ENCODE results near the gene ITPRIPL2.
A peak's percentile ranks its signal among the peaks of the same experiment; 100 is the strongest.

ITPRIPL2 gene

GRCh38 chr16:19123535-19124178, 9.9 kb downstream of the ITPRIPL2 start:
- no peak for DNase-seq

GRCh38 chr16:19126300-19126699, 12.5 kb downstream of the ITPRIPL2 start:
- DNase-seq = no peak

- DNase-seq = no peak
These were observed 13.4 kb downstream of the ITPRIPL2 start for GRCh38 chr16:19127205-19127604.

DNA sequence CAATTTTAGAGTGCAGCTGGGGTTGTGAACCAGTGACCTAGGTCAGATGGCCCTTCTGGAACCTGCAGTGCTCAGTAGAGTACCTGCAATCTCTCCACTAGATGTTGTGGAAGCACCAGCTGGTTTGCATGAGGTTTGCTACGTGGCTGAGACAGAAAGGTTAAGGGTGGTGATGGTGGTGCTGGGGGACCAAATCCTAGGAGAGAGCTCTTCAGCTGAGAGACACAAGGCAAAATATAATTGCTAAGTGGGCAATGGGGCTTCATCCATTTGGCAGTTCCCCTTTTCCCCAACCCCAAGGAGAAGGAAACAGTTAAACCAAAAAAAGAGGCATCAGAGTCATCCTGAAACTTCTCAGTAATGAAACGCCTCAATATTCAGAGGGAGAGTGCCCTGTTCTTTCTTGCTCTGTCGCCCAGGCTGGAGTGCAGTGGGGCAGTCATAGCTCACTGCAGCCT, 13.9 kb downstream of the ITPRIPL2 start:
- DNase-seq = no peak

DNA sequence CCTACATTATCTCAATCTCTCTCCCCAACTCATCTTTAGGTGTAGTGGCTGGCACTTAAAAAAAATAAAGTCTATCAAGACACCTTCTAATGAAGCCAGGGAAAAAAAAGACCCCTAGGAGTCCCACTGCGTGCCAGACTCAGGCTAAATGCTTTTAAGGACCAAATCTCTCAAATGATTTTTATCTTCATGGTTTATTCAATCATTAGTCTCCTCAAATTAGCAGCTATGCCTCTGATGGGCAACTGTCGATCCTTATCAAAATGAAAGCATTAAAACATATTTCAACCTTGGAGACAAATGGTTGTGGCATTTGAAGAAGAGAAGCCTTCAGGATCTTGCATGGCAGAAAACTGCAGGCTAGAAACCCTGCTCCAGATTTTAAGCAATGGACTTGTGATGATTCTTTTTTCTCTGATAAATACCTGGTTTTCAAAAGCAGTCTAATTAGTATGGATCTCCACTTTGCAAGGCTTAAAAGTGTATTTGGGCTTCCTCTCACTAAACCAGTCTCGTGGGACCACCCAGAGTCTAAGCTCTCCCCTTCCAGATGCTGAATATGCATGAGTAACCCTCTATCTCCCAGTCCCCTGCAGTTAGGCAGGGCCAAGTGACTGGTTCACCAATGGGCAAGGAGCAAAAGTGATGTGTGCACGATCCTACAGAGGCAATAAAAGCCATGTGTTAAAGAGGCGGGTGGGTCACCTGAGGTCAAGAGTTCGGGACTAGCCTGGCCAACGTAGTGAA, 14.9 kb downstream of the ITPRIPL2 start:
- DNase-seq = peak; percentile 71 to 72

GRCh38 chr16:19130385-19130784, 16.6 kb downstream of the ITPRIPL2 start:
- no peak for DNase-seq

- DNase-seq = peak; percentile 59 to 78
These were observed 17.4 kb downstream of the ITPRIPL2 start for GRCh38 chr16:19130852-19131824.

DNA sequence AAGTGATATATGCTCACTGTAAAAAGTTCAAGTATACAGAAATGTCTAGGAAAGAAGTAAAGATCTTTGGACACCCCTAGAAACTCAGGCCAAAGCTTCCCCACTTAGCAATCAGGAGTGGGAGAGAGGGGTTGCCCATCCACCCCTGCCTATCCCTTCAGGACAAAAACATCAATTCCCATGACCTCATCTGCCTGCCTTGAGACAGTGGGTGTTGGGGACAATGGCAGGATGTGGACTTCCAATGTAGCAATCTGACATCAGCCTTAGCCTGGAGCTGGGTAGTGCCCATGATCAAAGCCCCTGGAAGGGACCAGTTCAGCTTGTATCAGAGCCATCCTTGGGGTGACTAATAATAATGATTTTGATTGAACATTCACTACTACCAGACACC, 18.1 kb downstream of the ITPRIPL2 start:
- DNase-seq = no peak

DNA sequence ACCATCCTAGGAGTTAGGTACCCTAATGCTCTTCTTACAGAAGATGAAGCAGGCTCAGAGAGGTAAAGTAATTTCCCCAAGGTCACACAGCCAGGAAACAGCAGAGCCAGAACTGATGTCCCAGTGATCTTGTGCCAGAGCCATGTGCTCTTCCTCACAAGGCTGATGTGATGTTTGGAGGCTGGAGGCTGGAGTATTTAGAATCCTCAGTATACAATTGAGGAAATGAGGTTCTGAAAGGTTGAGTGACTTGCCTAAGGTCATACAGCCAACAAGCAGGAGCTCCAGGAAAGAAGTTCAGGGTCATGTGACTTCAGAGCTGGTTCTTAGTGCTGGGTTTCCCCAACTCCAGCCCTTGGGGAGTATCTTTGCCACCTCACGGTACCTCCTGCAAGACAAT, 18.5 kb downstream of the ITPRIPL2 start:
- no peak for DNase-seq

DNA sequence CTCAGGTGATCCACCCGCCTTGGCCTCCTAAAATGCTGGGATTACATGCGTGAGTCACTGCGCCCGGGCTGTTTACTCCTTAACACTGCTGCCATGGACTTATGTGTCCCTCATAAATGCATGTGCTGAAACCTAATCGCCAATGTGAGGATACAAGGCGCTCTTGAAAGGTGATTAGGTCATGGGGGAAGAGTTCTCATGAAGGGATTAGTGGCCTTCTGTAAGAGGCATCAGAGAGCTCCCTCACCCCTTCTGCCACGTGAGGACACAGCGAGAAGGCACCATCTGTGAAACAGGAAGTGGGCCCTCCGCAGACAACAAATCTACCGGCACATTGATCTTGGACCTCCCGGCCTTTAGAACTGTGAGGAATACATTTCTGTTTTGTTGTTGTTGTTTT, 19.1 kb downstream of the ITPRIPL2 start:
- DNase-seq = peak; percentile 95 to 99

DNA sequence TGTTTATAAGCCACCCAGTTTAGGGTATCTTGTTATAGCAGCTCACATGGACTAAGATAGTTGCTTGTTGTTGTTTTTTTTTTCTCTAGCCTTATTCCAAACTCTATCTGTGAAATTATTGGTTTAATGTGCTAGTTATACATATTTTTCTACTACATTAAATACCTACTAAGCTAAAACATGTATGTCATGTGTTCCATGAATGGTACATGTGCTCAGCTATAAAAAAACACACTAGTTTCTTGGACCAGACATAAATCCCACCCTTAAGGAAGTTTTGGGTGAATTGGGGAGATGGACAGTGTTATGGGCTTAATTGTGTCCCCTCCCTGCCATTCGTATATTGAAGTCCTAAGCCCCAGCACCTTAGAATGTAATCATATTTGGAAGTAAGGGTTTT, 19.8 kb downstream of the ITPRIPL2 start:
- no peak for DNase-seq

- peak in 1 of 2 experiments; percentile 8 for DNase-seq
These were observed 21.6 kb downstream of the ITPRIPL2 start for GRCh38 chr16:19135201-19135842.

GRCh38 chr16:19135896-19136438, 22.2 kb downstream of the ITPRIPL2 start:
- no peak for DNase-seq

DNA sequence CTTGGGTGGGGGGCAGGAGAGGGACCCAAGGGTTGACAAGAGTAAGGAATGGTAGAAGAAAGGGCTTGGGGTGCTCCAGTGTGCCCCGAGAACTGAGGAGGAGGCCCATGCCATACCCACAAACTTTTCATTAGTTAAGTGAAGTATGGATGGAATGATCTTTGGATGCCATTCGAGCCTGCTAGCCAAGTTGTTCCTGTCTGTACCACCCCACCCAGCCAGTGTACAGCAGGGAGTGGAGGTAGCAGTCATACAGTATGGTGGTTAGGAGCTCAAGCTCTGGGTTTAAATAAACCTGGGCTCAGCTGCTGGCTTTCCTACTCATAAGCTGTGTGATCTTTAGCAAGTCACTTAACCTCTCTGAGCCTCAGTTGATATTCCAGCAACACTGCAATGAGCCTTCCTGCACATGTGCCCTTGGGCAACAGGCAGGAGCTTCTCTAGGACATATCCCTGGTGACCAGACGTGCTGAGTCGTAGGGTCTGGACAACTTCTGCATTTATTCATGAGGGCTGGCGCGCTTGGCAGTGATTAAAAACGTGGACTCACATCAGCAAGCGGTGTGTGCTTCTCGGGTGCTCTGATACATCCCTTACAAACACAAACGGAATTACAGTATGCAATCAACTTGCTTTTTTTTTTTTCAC, 22.9 kb downstream of the ITPRIPL2 start:
- no peak for DNase-seq

DNA sequence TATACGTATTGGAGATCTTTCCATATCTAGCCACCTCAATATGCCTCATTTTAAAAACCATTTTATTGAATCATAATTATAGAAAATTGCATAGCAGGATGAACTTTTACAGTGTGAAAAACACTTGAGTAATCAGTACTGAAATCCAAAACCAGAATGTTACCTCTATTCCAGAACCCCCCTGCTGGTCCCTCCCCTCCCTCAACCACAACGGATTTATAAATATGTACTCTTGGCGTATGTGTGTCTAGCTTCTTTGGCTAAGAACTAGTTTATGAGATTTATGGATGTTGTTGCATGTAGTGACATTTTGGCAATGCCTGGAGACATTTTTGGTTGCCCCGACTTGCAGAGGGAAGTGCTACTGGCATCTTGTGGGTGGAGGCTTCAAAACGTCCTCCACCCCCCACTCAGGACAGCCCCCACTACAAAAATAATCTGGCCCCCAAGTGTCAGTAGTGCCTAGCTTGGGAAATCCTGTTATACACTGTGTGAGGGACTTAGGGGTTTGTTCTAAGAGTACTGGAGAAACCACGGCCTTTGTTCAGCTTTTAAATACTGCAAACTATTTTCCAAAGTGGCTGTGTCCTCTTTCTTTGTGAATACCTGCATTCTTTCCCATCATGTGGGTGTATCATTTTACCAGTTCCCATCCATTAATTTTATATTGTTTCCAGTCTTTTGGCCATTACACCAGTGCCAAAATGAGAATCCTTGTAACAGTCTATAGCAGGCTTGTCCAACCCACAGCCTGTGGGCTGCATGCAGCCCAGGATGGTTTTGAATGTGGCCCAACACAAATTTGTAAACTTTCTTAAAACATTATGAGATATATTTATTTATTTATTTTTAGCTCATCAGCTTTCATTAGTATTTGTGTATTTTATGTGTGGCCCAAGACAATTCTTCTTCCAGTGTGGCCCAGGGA, 23.7 kb downstream of the ITPRIPL2 start:
- DNase-seq = no peak

GRCh38 chr16:19138601-19139000, 24.8 kb downstream of the ITPRIPL2 start:
- DNase-seq = no peak

GRCh38 chr16:19139436-19140091, 25.8 kb downstream of the ITPRIPL2 start:
- DNase-seq = no peak

DNA sequence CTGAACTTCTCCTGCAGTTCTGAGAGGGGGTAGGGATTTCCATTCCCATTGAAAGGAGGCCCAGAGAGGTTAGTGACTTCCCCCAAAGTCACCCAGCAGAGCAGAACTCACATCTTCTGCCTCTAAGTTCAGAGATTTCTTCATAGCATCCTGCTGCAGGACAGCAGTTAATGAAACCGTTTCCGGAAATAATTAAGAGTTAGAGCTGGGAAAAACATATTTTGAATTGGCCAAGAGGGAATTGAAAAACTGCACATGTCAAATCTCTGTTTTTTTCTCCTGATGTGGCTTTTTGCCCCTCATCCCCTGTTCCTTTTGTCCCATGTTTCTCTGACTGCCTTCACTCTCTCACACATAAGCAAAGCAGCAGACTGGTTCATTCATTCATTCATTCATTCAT, 26.6 kb downstream of the ITPRIPL2 start:
- no peak for DNase-seq

GRCh38 chr16:19142939-19143598, 29.3 kb downstream of the ITPRIPL2 start:
- DNase-seq = no peak

GRCh38 chr16:19143599-19143956, 29.8 kb downstream of the ITPRIPL2 start:
- DNase-seq = no peak

All from NCI-H524 (cell line).